Nephron progenitor cell (in vitro differentiated cells): Measurements from ENCODE around the gene FIGNL1.

Experiments used
- DNase-seq: peaks from one replicate; pipeline ENCODE4 v3.0.0; 2021
- H3K27ac Mint-ChIP-seq: 2 replicates; pipeline ENCODE4 v1.8.0; 2021; ENCODE audit warnings: mild to moderate bottlenecking, moderate library complexity, mixed read lengths
- H3K27me3 Mint-ChIP-seq: 2 replicates; pipeline ENCODE4 v1.8.0; 2021; ENCODE audit warnings: mild to moderate bottlenecking, low read depth, mixed read lengths; ENCODE audit not compliant: poor library complexity
- H3K36me3 Mint-ChIP-seq: 2 replicates; pipeline ENCODE4 v1.8.0; 2021; ENCODE audit warnings: low read depth, mixed read lengths
- H3K4me1 Mint-ChIP-seq: 2 replicates; pipeline ENCODE4 v1.8.0; 2021; ENCODE audit warnings: mixed read lengths
- H3K4me3 Mint-ChIP-seq: 2 replicates; pipeline ENCODE4 v1.8.0; 2021; ENCODE audit warnings: mild to moderate bottlenecking, moderate library complexity, mixed read lengths
- H3K9me3 Mint-ChIP-seq: 2 replicates; pipeline ENCODE4 v1.8.0; 2021; ENCODE audit warnings: mild to moderate bottlenecking, moderate library complexity, mixed read lengths
- TF ChIP-seq, protein P1 (sequence below): fragments of 200-600 bp; sonication (generic); IDR thresholded peaks from 2 replicates; pipeline ENCODE4 v1.5.0; 2021; ENCODE audit warnings: antibody characterized with exemption

FIGNL1 gene

DNA sequence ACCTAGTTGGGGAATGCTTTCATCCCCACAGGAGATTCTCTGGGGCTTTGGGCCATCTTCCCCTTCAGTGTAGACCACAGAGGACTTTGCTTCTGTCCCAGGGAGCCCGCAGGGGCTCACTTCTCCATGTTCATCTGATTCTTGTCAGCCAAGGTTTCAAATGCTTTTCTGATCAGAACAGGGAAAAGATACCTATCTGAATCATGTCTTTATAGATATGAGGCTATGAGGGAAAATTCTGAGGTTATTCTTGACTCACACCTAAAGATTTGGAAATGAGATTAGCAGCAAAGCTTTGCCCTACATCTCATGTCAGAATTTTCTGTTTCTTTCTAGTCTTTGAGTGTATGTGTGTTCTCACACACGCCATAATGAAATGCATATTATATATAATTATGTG, 53.3 kb downstream of the FIGNL1 start:
- Mint-ChIP-seq H3K27me3 (peaks cover 26% of the 10 kb centered on the region), H3K27ac (no peak overlapping the region), H3K9me3 (peaks cover 3% of the 10 kb centered on the region), H3K36me3 (no peaks in the 10 kb centered on the region), H3K4me1 (peaks cover 4% of the 10 kb centered on the region), H3K4me3 (no peak overlapping the region)
- TF ChIP-seq, protein P1, sequence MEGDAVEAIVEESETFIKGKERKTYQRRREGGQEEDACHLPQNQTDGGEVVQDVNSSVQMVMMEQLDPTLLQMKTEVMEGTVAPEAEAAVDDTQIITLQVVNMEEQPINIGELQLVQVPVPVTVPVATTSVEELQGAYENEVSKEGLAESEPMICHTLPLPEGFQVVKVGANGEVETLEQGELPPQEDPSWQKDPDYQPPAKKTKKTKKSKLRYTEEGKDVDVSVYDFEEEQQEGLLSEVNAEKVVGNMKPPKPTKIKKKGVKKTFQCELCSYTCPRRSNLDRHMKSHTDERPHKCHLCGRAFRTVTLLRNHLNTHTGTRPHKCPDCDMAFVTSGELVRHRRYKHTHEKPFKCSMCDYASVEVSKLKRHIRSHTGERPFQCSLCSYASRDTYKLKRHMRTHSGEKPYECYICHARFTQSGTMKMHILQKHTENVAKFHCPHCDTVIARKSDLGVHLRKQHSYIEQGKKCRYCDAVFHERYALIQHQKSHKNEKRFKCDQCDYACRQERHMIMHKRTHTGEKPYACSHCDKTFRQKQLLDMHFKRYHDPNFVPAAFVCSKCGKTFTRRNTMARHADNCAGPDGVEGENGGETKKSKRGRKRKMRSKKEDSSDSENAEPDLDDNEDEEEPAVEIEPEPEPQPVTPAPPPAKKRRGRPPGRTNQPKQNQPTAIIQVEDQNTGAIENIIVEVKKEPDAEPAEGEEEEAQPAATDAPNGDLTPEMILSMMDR, result no peak
- DNase-seq, result no peak

DNA sequence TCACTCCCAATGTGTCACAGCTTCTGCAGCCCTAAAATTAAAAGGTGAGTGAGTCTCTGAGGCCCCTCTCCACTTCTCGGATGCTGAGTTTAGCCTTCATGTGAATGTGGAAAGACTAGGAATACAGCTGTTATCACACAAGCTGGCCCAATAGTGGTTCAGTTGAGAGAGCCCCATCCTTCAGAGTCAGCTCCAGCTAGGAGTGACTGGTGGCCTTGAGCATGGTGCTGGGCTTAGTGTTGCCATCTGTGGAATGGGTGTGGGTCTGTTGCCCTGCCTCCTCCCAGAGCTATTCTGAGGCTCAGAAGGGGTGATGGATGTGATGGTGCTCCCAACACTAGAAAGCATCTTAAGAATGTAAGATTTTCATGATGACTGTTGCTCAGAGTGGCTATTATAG, 55.8 kb downstream of the FIGNL1 start:
- Mint-ChIP-seq H3K27ac (no peak overlapping the region), H3K4me3 (no peak overlapping the region), H3K9me3 (no peaks in the 10 kb centered on the region), H3K27me3 (peaks cover 14% of the 10 kb centered on the region), H3K36me3 (no peaks in the 10 kb centered on the region), H3K4me1 (peaks cover 4% of the 10 kb centered on the region)
- TF ChIP-seq, protein P1, result no peak
- no peak for DNase-seq
